ENCODE data around the gene AHRR.

AHRR gene

DNA sequence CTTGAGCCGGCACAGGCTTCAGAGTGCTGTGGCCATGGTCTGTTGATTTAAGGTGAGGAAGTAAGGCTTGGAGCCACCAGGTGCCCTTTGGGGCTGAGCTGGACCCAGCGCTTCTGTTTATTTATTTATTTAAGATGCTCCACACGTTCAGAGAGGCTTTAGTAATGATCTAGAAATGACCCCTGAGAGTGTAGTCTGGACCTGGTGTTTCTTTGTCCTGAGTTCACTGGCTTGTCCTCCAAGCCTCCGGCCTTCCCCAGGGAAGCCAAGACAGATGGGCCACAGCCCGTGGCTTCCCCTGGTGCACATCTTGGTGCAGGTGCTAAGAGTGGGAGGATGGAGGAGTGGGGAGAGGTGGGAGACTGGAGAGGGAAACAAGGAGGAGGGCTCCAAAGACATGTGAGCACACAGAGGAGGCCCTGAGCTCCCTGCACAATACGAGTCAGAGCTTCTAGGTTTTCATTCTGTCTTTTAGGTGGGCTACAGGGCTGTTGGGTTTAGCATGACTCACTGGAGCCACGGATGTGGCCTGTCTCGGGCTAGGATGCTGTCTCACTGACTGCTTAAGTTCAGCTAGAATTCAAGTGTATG, 56.9 kb downstream of the AHRR start:
- Histone ChIP-seq H3K27me3 (ENCODE audit: insufficient read depth, poor library complexity, severe bottlenecking) (peaks cover 5% of the 10 kb centered on the region), H3K9me3 (ENCODE audit: severe bottlenecking) (no peaks in the 10 kb centered on the region), H3K4me3 (ENCODE audit: severe bottlenecking) (no peak overlapping the region), H3K27ac (ENCODE audit: poor library complexity, severe bottlenecking) (no peak overlapping the region), H3K36me3 (ENCODE audit: low read depth) (no peaks in the 10 kb centered on the region), H3K4me1 (ENCODE audit: insufficient read depth, poor library complexity, severe bottlenecking) (peaks cover under 1% of the 10 kb centered on the region)
- ATAC-seq (ENCODE audit: low read depth), result no peak
- peak; percentile 34 for DNase-seq (ENCODE audit: low spot score)
- TF ChIP-seq, protein P1, sequence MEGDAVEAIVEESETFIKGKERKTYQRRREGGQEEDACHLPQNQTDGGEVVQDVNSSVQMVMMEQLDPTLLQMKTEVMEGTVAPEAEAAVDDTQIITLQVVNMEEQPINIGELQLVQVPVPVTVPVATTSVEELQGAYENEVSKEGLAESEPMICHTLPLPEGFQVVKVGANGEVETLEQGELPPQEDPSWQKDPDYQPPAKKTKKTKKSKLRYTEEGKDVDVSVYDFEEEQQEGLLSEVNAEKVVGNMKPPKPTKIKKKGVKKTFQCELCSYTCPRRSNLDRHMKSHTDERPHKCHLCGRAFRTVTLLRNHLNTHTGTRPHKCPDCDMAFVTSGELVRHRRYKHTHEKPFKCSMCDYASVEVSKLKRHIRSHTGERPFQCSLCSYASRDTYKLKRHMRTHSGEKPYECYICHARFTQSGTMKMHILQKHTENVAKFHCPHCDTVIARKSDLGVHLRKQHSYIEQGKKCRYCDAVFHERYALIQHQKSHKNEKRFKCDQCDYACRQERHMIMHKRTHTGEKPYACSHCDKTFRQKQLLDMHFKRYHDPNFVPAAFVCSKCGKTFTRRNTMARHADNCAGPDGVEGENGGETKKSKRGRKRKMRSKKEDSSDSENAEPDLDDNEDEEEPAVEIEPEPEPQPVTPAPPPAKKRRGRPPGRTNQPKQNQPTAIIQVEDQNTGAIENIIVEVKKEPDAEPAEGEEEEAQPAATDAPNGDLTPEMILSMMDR (IDR thresholded peaks at IDR 0.05; ENCODE audit: poor library complexity, severe bottlenecking), result no peak

DNA sequence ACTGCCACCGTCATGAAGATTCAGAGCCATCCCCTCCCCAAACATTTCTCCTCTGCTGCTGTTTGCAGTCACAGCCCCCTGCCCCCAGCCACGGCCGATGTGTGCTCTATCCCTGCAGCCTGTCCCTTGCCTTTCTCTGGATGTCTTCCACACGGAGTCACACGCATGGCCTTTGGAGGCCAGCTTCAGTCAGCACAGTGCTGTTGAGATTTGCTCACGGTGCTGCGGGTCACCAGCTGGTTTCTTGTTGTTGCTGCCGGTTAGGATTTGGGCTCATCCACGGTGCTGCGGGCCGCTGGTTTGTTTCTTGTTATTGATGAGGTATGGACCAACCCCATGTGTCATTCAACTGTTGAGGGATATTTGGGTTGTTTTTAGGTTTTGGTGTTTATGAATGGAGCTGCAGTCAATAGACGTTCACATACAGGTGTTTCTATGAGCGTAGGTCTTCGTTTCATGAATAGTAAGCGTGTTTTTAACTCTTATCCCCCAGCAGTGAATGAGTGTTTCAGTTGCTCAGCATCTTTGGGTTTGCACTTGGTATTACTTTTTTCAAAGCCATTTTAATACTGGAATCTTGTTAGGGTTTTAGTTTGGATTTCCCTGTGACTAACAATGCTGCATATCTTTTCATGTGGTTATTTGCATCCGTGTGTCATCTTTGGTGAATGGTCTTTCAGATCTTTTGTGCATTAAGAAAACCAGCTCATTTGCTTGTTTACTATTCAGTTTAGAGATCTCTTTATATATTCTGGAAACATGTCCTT, 57.6 kb downstream of the AHRR start:
- ATAC-seq (ENCODE audit: low read depth) (no peak), DNase-seq (ENCODE audit: low spot score) (peak; percentile 40)
- TF ChIP-seq, protein P1 (IDR thresholded peaks at IDR 0.05; ENCODE audit: poor library complexity, severe bottlenecking), result no peak
- H3K27me3 ChIP-seq (ENCODE audit: insufficient read depth, poor library complexity, severe bottlenecking), result peaks cover 2% of the 10 kb centered on the region
- H3K36me3 ChIP-seq (ENCODE audit: low read depth), result no peaks in the 10 kb centered on the region
- H3K4me3 ChIP-seq (ENCODE audit: severe bottlenecking), result no peak overlapping the region
- H3K27ac ChIP-seq (ENCODE audit: poor library complexity, severe bottlenecking), result no peak overlapping the region
- H3K4me1 ChIP-seq (ENCODE audit: insufficient read depth, poor library complexity, severe bottlenecking), result no peaks in the 10 kb centered on the region
- H3K9me3 ChIP-seq (ENCODE audit: severe bottlenecking), result no peaks in the 10 kb centered on the region

DNA sequence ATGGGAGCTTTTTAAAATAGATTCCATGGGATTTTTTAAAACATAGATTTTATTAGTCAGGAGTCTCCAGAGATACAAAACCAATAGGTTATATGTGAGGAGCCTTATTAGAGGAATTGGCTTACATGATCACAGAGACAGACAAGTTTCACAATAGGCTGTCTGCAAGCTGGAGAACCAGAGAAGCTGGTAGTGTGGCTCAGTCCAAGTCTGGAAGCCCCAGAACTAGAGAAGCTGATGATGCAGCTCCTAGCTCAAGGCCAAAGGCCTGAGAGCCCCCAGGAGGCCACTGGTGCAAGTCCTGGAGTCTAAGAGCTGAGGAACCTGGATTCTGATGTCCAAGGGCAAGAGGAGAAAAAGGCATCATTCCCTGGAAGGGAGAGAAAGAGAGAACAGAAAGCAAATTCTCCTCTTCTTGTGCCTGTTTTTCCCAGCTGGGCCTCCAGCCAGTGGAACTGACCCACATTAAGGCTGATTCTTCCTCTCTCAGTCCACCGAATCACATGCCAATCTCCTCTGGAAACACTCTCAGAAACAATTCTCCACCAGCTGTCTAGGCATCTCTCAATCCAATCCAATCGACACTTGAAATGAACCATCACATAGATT, 59.3 kb downstream of the AHRR start:
- Histone ChIP-seq H3K27me3 (ENCODE audit: insufficient read depth, poor library complexity, severe bottlenecking) (no peaks in the 10 kb centered on the region), H3K4me3 (ENCODE audit: severe bottlenecking) (no peak overlapping the region), H3K36me3 (ENCODE audit: low read depth) (no peaks in the 10 kb centered on the region), H3K27ac (ENCODE audit: poor library complexity, severe bottlenecking) (no peak overlapping the region), H3K9me3 (ENCODE audit: severe bottlenecking) (no peaks in the 10 kb centered on the region), H3K4me1 (ENCODE audit: insufficient read depth, poor library complexity, severe bottlenecking) (no peaks in the 10 kb centered on the region)
- TF ChIP-seq, protein P1 (IDR thresholded peaks at IDR 0.05; ENCODE audit: poor library complexity, severe bottlenecking), result no peak
- ATAC-seq (ENCODE audit: low read depth) (no peak), DNase-seq (ENCODE audit: low spot score) (peak; percentile 15)

DNA sequence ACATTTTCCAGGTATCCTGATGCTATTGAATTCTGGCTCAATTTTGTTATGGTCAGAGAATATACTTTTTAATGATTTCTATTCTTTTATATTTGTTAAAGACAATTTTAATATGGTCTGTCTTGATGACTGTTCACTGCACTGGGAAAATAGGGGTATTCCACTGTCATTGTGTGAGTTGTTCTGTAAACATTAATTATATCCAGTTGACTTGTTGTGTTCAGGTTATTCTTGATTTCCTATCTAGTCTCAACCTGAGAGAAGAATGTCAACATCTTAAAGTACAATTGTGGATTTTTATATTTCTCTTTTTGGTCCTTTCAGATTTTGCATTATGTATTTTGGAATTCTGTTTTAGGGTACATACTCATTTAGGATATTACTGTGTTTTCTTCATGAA, 61.6 kb downstream of the AHRR start:
- TF ChIP-seq, protein P1 (IDR thresholded peaks at IDR 0.05; ENCODE audit: poor library complexity, severe bottlenecking), result no peak
- DNase-seq (ENCODE audit: low spot score), result no peak
- H3K4me3 ChIP-seq (ENCODE audit: severe bottlenecking), result no peak overlapping the region
- H3K27ac ChIP-seq (ENCODE audit: poor library complexity, severe bottlenecking), result no peak overlapping the region
- no peaks in the 10 kb centered on the region for H3K27me3 ChIP-seq (ENCODE audit: insufficient read depth, poor library complexity, severe bottlenecking)
- H3K4me1 ChIP-seq (ENCODE audit: insufficient read depth, poor library complexity, severe bottlenecking), result no peaks in the 10 kb centered on the region
- no peaks in the 10 kb centered on the region for H3K9me3 ChIP-seq (ENCODE audit: severe bottlenecking)
- ATAC-seq (ENCODE audit: low read depth), result no peak
- H3K36me3 ChIP-seq (ENCODE audit: low read depth), result no peaks in the 10 kb centered on the region

Data from RWPE2 (cell line).